Endothelial cell of umbilical vein (primary cell): ENCODE results near the gene TLCD5. TPM values are rescaled to one million over a fixed set of nuclear protein-coding genes. Genes with fewer than 3 reads are reported as not detected.

Source experiments
- BruUV-seq: library from RNA; stranded (reverse); fragments of 400-500 nt; replicated peaks from 2 replicates; lab custom pipeline; 2021; lab: Mats Ljungman, UMichigan
- CTCF ChIA-PET: fragments of 300-600, 350-600 bp; sonication (Branson Sonifier 250); formaldehyde crosslinking; loops from one replicate; lab custom pipeline; 2021; ENCODE audit warnings: antibody characterized with exemption, inconsistent platforms; lab: Charles Lee
- POLR2A ChIA-PET: fragments of 300-600, 350-600 bp; sonication (Branson Sonifier 250); formaldehyde crosslinking; loops from one replicate; lab custom pipeline; 2021; ENCODE audit warnings: antibody characterized with exemption, inconsistent platforms; lab: Charles Lee
- DNase-seq: peaks from one replicate; pipeline ENCODE4 v3.0.0-alpha.2; 2011; ENCODE audit warnings: low read depth, low spot score
- FAIRE-seq: peaks from 2 replicates; lab custom pipeline; 2011; peaks lifted over from hg19 to GRCh38; lab: Jason Lieb, UNC
- H2AFZ ChIP-seq: 2 replicates; pipeline ENCODE4 v1.6.0; 2012; ENCODE audit warnings: low read depth, low read length, control low read depth, inconsistent platforms
- H3K27ac ChIP-seq: 2 replicates; pipeline ENCODE4 v1.5.1; 2011; ENCODE audit warnings: low read depth, mild to moderate bottlenecking, control low read depth, low read length, moderate library complexity; ENCODE audit not compliant: insufficient read depth
- H3K27me3 ChIP-seq, 2 experiments: 2 replicates each; pipeline versions ENCODE4 v1.6.0 to v1.6.1; 2011; ENCODE audit warnings: low read length in 2 of 2, mixed read lengths in 1 of 2; ENCODE audit not compliant: control insufficient read depth in 2 of 2, insufficient read depth in 2 of 2
- H3K36me3 ChIP-seq, 2 experiments: 2 replicates in 1 of 2; 3 replicates in 1 of 2; pipeline ENCODE4 v1.5.1; 2011; ENCODE audit warnings: low read length in 2 of 2, mild to moderate bottlenecking in 1 of 2, moderate library complexity in 1 of 2; ENCODE audit not compliant: control insufficient read depth in 2 of 2, insufficient read depth in 2 of 2; ENCODE audit errors: extremely low read depth in 1 of 2
- H3K4me1 ChIP-seq: 3 replicates; pipeline ENCODE4 v1.5.1; 2011; ENCODE audit warnings: mild to moderate bottlenecking, low read length; ENCODE audit not compliant: control insufficient read depth, insufficient read depth; ENCODE audit errors: extremely low read depth
- H3K4me2 ChIP-seq: 2 replicates; pipeline ENCODE4 v1.6.1; 2011; ENCODE audit warnings: low read length, control low read depth, mixed read lengths; ENCODE audit not compliant: insufficient read depth
- H3K4me3 ChIP-seq, 3 experiments: fragments of 200-600 bp in 1 of 3; sonication (generic), shearing (Covaris generic) in 1 of 3; replicated peaks in 1 of 3; 2 replicates each; pipeline ENCODE4 v1.5.1; 2011 to 2016; ENCODE audit warnings: control low read depth in 3 of 3, low read length in 3 of 3, mild to moderate bottlenecking in 2 of 3, inconsistent platforms in 1 of 3, low read depth in 1 of 3, moderate library complexity in 1 of 3; ENCODE audit not compliant: insufficient read depth in 1 of 3
- H3K79me2 ChIP-seq: 2 replicates; pipeline ENCODE4 v1.6.0; 2012; ENCODE audit warnings: low read length, inconsistent platforms; ENCODE audit not compliant: control insufficient read depth, insufficient read depth
- H3K9ac ChIP-seq: replicated peaks from 2 replicates; pipeline ENCODE3; 2011; ENCODE audit warnings: low read length, control low read depth; ENCODE audit not compliant: insufficient read depth; ENCODE audit errors: extremely low read depth
- H3K9me1 ChIP-seq: replicated peaks from 3 replicates; pipeline ENCODE4 v1.6.0; 2011; ENCODE audit warnings: mild to moderate bottlenecking, low read length; ENCODE audit not compliant: control insufficient read depth, insufficient read depth; ENCODE audit errors: extremely low read depth
- H3K9me3 ChIP-seq: replicated peaks from 2 replicates; pipeline ENCODE4 v1.5.1; 2012; ENCODE audit warnings: low read length, inconsistent platforms; ENCODE audit not compliant: control insufficient read depth, insufficient read depth
- H4K20me1 ChIP-seq: replicated peaks from 2 replicates; pipeline ENCODE3; 2011; ENCODE audit warnings: mild to moderate bottlenecking, low read length; ENCODE audit not compliant: control insufficient read depth, insufficient read depth; ENCODE audit errors: extremely low read depth
- CTCF ChIP-seq, 2 donors: IDR thresholded peaks; 1 replicate in 1 of 2; 2 replicates in 1 of 2; pipeline ENCODE4 v1.5.1; 2011; ENCODE audit warnings: low read length in 2 of 2, mild to moderate bottlenecking in 2 of 2, moderate library complexity in 2 of 2, control low read depth in 1 of 2, inconsistent platforms in 1 of 2, low read depth in 1 of 2; ENCODE audit not compliant: insufficient read depth in 1 of 2; ENCODE audit errors: extremely low read depth in 1 of 2
- EZH2 ChIP-seq: IDR thresholded peaks from 2 replicates; pipeline ENCODE4 v1.6.1; 2012; ENCODE audit warnings: borderline replicate concordance, low read depth, mild to moderate bottlenecking, moderate library complexity, low read length, inconsistent platforms; ENCODE audit not compliant: severe bottlenecking
- FOS ChIP-seq: IDR thresholded peaks from 2 replicates; pipeline ENCODE4 v1.6.1; 2011; ENCODE audit warnings: mild to moderate bottlenecking, low read length, moderate library complexity, borderline replicate concordance; ENCODE audit not compliant: insufficient read depth
- GATA2 ChIP-seq: IDR thresholded peaks from 2 replicates; pipeline ENCODE4 v1.7.0; 2011; ENCODE audit warnings: low read depth, mild to moderate bottlenecking, moderate library complexity, mixed read lengths, low read length; ENCODE audit not compliant: insufficient read length, insufficient read depth
- JUN ChIP-seq: IDR thresholded peaks from 2 replicates; pipeline ENCODE4 v1.6.1; 2011; ENCODE audit warnings: borderline replicate concordance, low read depth; ENCODE audit not compliant: insufficient read length, insufficient read depth
- MYC ChIP-seq: IDR thresholded peaks from one replicate; pipeline ENCODE4 v1.6.1; 2011; ENCODE audit warnings: mild to moderate bottlenecking, low read depth, low read length
- POLR2A ChIP-seq: IDR thresholded peaks from 2 replicates; pipeline ENCODE4 v1.6.1; 2012; ENCODE audit warnings: low read depth, mild to moderate bottlenecking, control low read depth, low read length
- POLR2AphosphoS5 ChIP-seq: IDR thresholded peaks from 2 replicates; pipeline ENCODE4 v1.6.1; 2012; ENCODE audit warnings: low read depth, mild to moderate bottlenecking, control low read depth, low read length, moderate library complexity; ENCODE audit not compliant: insufficient read depth
- dilution Hi-C: fragments of 300-500 bp; cut with MboI; formaldehyde crosslinking; loops from one replicate; pipeline ENCODE4 v1.15.0; 2019; ENCODE audit warnings: low sequenced_read_pairs; ENCODE audit not compliant: extremely low pct_ligation_motif_present
- intact Hi-C: fragments of 100-400 bp; cut with micrococcal nuclease; formaldehyde crosslinking; loops from one replicate; pipeline ENCODE4 v1.10.0; 2022
- polyA plus RNA-seq, 4 experiments: library from polyadenylated mRNA; depleted of rRNA in 3 of 4; stranded (reverse) in 3 of 4; unstranded in 1 of 4; fragments of >200 nt; gene quantifications; 2 replicates each; pipeline versions ENCODE4 v1.2.1 to v1.2.3, GENCODE V29; 2011 to 2012; ENCODE audit warnings: missing spikeins in 1 of 4
- total RNA-seq: library from RNA; stranded (reverse); gene quantifications from 2 replicates; pipeline ENCODE4 v1.2.3, GENCODE V29; 2021
- TF ChIP-seq, protein P1 (sequence below): IDR thresholded peaks from 2 replicates; pipeline ENCODE4 v1.6.1; 2011; ENCODE audit not compliant: insufficient read depth, insufficient read length

TLCD5 gene
- total and polyA plus RNA-seq, 2 donors (not counting 3 experiments of a cell fraction or from before 2014, with no cell fraction given): 6.3 to 9.7 TPM

DNA sequence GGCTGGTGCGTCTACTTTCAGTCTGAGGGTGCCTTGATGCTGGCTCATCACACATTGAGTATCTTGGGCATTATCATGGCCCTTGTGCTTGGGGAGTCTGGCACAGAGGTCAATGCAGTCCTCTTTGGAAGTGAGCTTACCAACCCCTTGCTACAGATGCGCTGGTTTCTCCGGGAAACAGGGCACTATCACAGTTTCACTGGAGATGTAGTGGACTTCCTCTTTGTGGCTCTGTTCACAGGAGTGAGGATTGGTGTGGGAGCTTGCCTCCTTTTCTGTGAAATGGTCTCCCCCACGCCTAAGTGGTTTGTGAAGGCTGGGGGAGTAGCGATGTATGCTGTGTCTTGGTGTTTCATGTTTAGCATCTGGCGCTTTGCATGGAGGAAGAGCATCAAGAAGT lies 4.9 kb downstream of the TLCD5 start:
- ChIA-PET CTCF (interaction anchor here (1.6 kb wide), 1 partner anchor 26 kb away, joined by 8 read pairs; no protein-coding TSS in a partner anchor), POLR2A (no interaction called here)
- intact Hi-C loops: loop anchor here (10.0 kb wide), 3 partner anchors 355 to 1865 kb away; partner anchors contain the start of gene SC5D
- Histone ChIP-seq H3K36me3 (peaks cover 0 to 13% of the 10 kb centered on the region in 2 experiments), H3K27ac (peak overlapping the region; percentile 19), H3K79me2 (peaks cover 12% of the 10 kb centered on the region), H3K9me3 (no peaks in the 10 kb centered on the region), H3K9ac (no peak overlapping the region), H3K9me1 (no peaks in the 10 kb centered on the region), H3K4me1 (peaks cover 33% of the 10 kb centered on the region), H3K27me3 (no peaks in the 10 kb centered on the region), H2AFZ (no peak overlapping the region), H4K20me1 (no peaks in the 10 kb centered on the region), H3K4me2 (no peak overlapping the region), H3K4me3 (no peak overlapping the region)
- FAIRE-seq (no peak), DNase-seq (no peak)
- no TSS peak for BruUV-seq
- dilution Hi-C loops: no loop called here
- TF ChIP-seq GATA2 (no peak), POLR2AphosphoS5 (no peak), POLR2A (no peak), FOS (no peak), CTCF (IDR thresholded peaks at IDR 0.05; ENCODE audit: extremely low read depth in 1 of 2, insufficient read depth in 1 of 2, low read depth in 1 of 2, low read length in 2 of 2) (no peak), JUN (no peak), MYC (no peak), EZH2 (no peak)
- TF ChIP-seq, protein P1, sequence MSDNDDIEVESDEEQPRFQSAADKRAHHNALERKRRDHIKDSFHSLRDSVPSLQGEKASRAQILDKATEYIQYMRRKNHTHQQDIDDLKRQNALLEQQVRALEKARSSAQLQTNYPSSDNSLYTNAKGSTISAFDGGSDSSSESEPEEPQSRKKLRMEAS: no peak
